HepG2 (cell line): ENCODE results near the gene NEDD8. TPM values are rescaled to one million over a fixed set of nuclear protein-coding genes. Genes with fewer than 3 reads are reported as not detected.

Source experiments
- ARHGAP35 ChIP-seq: sonication (generic); formaldehyde crosslinking; IDR thresholded peaks from 2 replicates; pipeline ENCODE4 v1.9.0; 2022; ENCODE audit warnings: mild to moderate bottlenecking, inconsistent platforms, moderate library complexity, missing genetic modification reagents, borderline replicate concordance
- ARNT2 ChIP-seq: sonication (generic); formaldehyde crosslinking; IDR thresholded peaks from 2 replicates; pipeline ENCODE4 v1.8.0; 2022; ENCODE audit warnings: mild to moderate bottlenecking, low read depth, missing genetic modification reagents, moderate library complexity
- DMAP1 ChIP-seq: IDR thresholded peaks from 2 replicates; pipeline ENCODE4 v1.6.1; 2016
- FOSL2 ChIP-seq: sonication (generic); formaldehyde crosslinking; IDR thresholded peaks from 2 replicates; pipeline ENCODE4 v1.4.0; 2020; ENCODE audit warnings: missing genetic modification reagents
- FOXJ3 ChIP-seq: sonication (generic); formaldehyde crosslinking; IDR thresholded peaks from 2 replicates; pipeline ENCODE4 v1.4.0; 2020; ENCODE audit warnings: missing genetic modification reagents, mild to moderate bottlenecking, borderline replicate concordance
- IKZF4 ChIP-seq: sonication (generic); formaldehyde crosslinking; IDR thresholded peaks from 2 replicates; pipeline ENCODE4 v1.5.1; 2020; ENCODE audit warnings: borderline replicate concordance, mild to moderate bottlenecking, low read depth, missing genetic modification reagents; ENCODE audit errors: not compliant biosample characterization
- MED13 ChIP-seq: sonication (generic); formaldehyde crosslinking; IDR thresholded peaks from 2 replicates; pipeline ENCODE4 v1.5.0; 2020; ENCODE audit warnings: missing genetic modification reagents
- NFKBIZ ChIP-seq: IDR thresholded peaks from 2 replicates; pipeline ENCODE4 v1.6.1; 2018; ENCODE audit warnings: missing genetic modification reagents, missing compliant biosample characterization
- NFYC ChIP-seq: IDR thresholded peaks from 2 replicates; pipeline ENCODE4 v1.6.1; 2016; ENCODE audit warnings: missing genetic modification reagents, missing compliant biosample characterization
- RBM22 ChIP-seq: fragments of 200-400 bp; formaldehyde crosslinking; optimal IDR thresholded peaks from 2 replicates; pipeline ENCODE3; 2017; ENCODE audit warnings: mild to moderate bottlenecking, low read length, moderate library complexity
- SAFB2 ChIP-seq: sonication (generic); formaldehyde crosslinking; IDR thresholded peaks from 2 replicates; pipeline ENCODE4 v1.5.1; 2020; ENCODE audit warnings: missing genetic modification reagents, low read depth, mild to moderate bottlenecking, borderline replicate concordance
- SPEN ChIP-seq: sonication (generic); formaldehyde crosslinking; IDR thresholded peaks from 2 replicates; pipeline ENCODE4 v1.5.1; 2020; ENCODE audit warnings: low read depth, mild to moderate bottlenecking, missing genetic modification reagents
- ZNF225 ChIP-seq: sonication (generic); formaldehyde crosslinking; IDR thresholded peaks from 2 replicates; pipeline ENCODE4 v1.4.0; 2020; ENCODE audit warnings: mild to moderate bottlenecking, missing genetic modification reagents
- ZNF329 ChIP-seq: sonication (generic); formaldehyde crosslinking; IDR thresholded peaks from 2 replicates; pipeline ENCODE4 v1.9.0; 2021; ENCODE audit warnings: low read depth, mild to moderate bottlenecking, missing genetic modification reagents
- ZNF441 ChIP-seq: sonication (generic); formaldehyde crosslinking; IDR thresholded peaks from 2 replicates; pipeline ENCODE4 v1.7.0; 2021; ENCODE audit warnings: missing genetic modification reagents, borderline replicate concordance
- ZNF550 ChIP-seq: sonication (generic); formaldehyde crosslinking; IDR thresholded peaks from 2 replicates; pipeline ENCODE4 v1.4.0; 2020; ENCODE audit warnings: mild to moderate bottlenecking, missing genetic modification reagents, borderline replicate concordance
- polyA plus RNA-seq, 8 experiments: library from polyadenylated mRNA; depleted of rRNA in 3 of 8; stranded (reverse) in 7 of 8; unstranded in 1 of 8; fragments of >200 nt; fragmentation: Illumina TruSeq in 4 of 8; extraction: Trizol in 4 of 8; gene quantifications; 2 replicates each; pipeline versions ENCODE4 v1.2.1 to v1.2.3, GENCODE V29; 2011 to 2016; ENCODE audit warnings: low read depth in 4 of 8, missing spikeins in 1 of 8, mixed read lengths in 1 of 8; ENCODE audit not compliant: insufficient read depth in 1 of 8
- total RNA-seq, 5 experiments: library from RNA; depleted of rRNA; stranded (reverse); fragments of >200 nt; fragmentation: Illumina TruSeq; extraction: Trizol; gene quantifications; 2 replicates each; pipeline ENCODE4 v1.2.3, GENCODE V29; 2016; ENCODE audit warnings: low read depth in 1 of 5
- TF ChIP-seq, protein P1 (sequence below): sonication (generic); formaldehyde crosslinking; IDR thresholded peaks from 2 replicates; pipeline ENCODE4 v1.4.0; 2020; ENCODE audit warnings: missing genetic modification reagents
- TF ChIP-seq, protein P2 (sequence below): sonication (generic); formaldehyde crosslinking; IDR thresholded peaks from 2 replicates; pipeline ENCODE4 v1.5.0; 2020; ENCODE audit warnings: missing genetic modification reagents
- TF ChIP-seq, protein P3 (sequence below): sonication (generic); formaldehyde crosslinking; IDR thresholded peaks from 2 replicates; pipeline ENCODE4 v1.4.0; 2020; ENCODE audit warnings: missing genetic modification reagents
- TF ChIP-seq, protein P4 (sequence below): sonication (generic); formaldehyde crosslinking; IDR thresholded peaks from 2 replicates; pipeline ENCODE4 v1.5.0; 2020; ENCODE audit warnings: mild to moderate bottlenecking, missing genetic modification reagents
- TF ChIP-seq, protein P5 (sequence below): IDR thresholded peaks from 2 replicates; pipeline ENCODE4 v1.6.1; 2016; ENCODE audit warnings: missing genetic modification reagents, missing compliant biosample characterization

Gene NEDD8
- total and polyA plus RNA-seq, 2 of the 13 experiments (the other 11 are each of a cell fraction or from before 2014, with no cell fraction given), result 535 to 713 TPM

DNA sequence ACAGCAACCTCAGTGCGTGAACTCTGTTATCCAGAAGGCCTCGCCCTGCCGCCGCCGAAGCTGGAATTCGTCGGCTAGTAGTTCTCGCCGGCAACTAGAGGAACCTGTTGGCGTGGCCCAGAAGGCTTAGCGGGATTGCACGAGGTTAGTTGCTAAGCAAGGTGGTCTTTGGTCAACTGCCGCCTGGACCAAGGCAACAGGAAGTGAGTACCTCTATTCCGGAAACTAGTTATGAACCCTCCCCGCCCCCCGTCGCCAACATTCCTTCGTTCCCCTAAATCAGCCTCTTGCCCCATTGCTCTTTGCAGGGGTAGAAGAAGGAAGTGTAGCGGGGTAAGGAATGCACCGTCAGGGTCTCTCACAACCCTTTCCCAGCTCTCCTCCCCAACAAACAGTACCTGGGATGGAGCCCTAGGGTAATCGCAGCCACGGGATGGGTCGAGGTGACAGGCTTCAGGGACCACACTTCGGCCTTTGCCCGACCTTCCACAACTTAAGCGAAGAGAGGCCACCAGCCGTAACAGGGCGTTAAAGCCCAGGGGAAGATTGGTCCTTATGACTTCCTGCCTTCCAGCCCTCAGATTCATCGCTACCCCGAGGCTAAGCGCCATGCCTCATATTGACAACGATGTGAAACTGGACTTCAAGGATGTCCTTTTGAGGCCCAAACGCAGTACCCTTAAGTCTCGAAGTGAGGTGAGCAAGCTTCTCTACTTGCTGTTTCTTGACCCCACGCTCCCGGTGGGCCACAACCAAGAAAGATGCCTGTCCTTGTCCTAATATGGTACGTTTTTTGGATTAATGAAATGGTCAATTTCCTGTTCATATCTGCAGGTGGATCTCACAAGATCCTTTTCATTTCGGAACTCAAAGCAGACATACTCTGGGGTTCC is 724 bp upstream of the NEDD8 start, which contains the start of gene GMPR2 (continued):
- TF ChIP-seq, protein P1, sequence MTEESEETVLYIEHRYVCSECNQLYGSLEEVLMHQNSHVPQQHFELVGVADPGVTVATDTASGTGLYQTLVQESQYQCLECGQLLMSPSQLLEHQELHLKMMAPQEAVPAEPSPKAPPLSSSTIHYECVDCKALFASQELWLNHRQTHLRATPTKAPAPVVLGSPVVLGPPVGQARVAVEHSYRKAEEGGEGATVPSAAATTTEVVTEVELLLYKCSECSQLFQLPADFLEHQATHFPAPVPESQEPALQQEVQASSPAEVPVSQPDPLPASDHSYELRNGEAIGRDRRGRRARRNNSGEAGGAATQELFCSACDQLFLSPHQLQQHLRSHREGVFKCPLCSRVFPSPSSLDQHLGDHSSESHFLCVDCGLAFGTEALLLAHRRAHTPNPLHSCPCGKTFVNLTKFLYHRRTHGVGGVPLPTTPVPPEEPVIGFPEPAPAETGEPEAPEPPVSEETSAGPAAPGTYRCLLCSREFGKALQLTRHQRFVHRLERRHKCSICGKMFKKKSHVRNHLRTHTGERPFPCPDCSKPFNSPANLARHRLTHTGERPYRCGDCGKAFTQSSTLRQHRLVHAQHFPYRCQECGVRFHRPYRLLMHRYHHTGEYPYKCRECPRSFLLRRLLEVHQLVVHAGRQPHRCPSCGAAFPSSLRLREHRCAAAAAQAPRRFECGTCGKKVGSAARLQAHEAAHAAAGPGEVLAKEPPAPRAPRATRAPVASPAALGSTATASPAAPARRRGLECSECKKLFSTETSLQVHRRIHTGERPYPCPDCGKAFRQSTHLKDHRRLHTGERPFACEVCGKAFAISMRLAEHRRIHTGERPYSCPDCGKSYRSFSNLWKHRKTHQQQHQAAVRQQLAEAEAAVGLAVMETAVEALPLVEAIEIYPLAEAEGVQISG, result peak; percentile 84
- TF ChIP-seq NFYC (CRISPR knock-in tag) (peak; percentile 46), ZNF441 (CRISPR knock-in tag) (peak; percentile 31; the same call in 1 of the 2 replicates), MED13 (CRISPR knock-in tag) (0 out of 2 replicates have a peak, but pooled peaks have one; percentile 82), ARHGAP35 (CRISPR knock-in tag) (peak; percentile 21), SAFB2 (CRISPR knock-in tag) (no peak; the same call in 1 of the 2 replicates), ZNF225 (peak; percentile 66), ZNF329 (CRISPR knock-in tag) (peak; percentile 74), FOXJ3 (CRISPR knock-in tag) (peak; percentile 92), SPEN (peak; percentile 74), RBM22 (peak; percentile 86), NFKBIZ (CRISPR knock-in tag) (peak; percentile 3; the same call in 1 of the 2 replicates), IKZF4 (CRISPR knock-in tag) (peak; percentile 43), ZNF550 (CRISPR knock-in tag) (peak; percentile 79; the same call in 1 of the 2 replicates), FOSL2 (CRISPR knock-in tag) (peak; percentile 61; the same call in 1 of the 2 replicates), ARNT2 (CRISPR knock-in tag) (peak; percentile 17; the same call in 1 of the 2 replicates), DMAP1 (CRISPR knock-in tag) (peak; percentile 99)
- TF ChIP-seq, protein P2, sequence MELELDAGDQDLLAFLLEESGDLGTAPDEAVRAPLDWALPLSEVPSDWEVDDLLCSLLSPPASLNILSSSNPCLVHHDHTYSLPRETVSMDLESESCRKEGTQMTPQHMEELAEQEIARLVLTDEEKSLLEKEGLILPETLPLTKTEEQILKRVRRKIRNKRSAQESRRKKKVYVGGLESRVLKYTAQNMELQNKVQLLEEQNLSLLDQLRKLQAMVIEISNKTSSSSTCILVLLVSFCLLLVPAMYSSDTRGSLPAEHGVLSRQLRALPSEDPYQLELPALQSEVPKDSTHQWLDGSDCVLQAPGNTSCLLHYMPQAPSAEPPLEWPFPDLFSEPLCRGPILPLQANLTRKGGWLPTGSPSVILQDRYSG (CRISPR knock-in tag), result peak; percentile 97
- TF ChIP-seq, protein P3, sequence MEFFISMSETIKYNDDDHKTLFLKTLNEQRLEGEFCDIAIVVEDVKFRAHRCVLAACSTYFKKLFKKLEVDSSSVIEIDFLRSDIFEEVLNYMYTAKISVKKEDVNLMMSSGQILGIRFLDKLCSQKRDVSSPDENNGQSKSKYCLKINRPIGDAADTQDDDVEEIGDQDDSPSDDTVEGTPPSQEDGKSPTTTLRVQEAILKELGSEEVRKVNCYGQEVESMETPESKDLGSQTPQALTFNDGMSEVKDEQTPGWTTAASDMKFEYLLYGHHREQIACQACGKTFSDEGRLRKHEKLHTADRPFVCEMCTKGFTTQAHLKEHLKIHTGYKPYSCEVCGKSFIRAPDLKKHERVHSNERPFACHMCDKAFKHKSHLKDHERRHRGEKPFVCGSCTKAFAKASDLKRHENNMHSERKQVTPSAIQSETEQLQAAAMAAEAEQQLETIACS (CRISPR knock-in tag), result 0 out of 2 replicates have a peak, but pooled peaks have one; percentile 47
- TF ChIP-seq, protein P4, sequence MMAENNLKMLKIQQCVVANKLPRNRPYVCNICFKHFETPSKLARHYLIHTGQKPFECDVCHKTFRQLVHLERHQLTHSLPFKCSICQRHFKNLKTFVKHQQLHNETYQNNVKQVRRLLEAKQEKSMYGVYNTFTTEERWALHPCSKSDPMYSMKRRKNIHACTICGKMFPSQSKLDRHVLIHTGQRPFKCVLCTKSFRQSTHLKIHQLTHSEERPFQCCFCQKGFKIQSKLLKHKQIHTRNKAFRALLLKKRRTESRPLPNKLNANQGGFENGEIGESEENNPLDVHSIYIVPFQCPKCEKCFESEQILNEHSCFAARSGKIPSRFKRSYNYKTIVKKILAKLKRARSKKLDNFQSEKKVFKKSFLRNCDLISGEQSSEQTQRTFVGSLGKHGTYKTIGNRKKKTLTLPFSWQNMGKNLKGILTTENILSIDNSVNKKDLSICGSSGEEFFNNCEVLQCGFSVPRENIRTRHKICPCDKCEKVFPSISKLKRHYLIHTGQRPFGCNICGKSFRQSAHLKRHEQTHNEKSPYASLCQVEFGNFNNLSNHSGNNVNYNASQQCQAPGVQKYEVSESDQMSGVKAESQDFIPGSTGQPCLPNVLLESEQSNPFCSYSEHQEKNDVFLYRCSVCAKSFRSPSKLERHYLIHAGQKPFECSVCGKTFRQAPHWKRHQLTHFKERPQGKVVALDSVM (CRISPR knock-in tag), result no peak
- TF ChIP-seq, protein P5, sequence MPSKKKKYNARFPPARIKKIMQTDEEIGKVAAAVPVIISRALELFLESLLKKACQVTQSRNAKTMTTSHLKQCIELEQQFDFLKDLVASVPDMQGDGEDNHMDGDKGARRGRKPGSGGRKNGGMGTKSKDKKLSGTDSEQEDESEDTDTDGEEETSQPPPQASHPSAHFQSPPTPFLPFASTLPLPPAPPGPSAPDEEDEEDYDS (CRISPR knock-in tag), result peak; percentile 47; the same call in 1 of the 2 replicates
